Measurements from ENCODE around the gene PDGFB. TPM values are rescaled to one million over a fixed set of nuclear protein-coding genes. Genes with fewer than 3 reads are reported as not detected.

Gene PDGFB
- total RNA-seq, 4 donors from 2014 or later, result 11.6 to 33.1 (median 14.6) TPM

DNA sequence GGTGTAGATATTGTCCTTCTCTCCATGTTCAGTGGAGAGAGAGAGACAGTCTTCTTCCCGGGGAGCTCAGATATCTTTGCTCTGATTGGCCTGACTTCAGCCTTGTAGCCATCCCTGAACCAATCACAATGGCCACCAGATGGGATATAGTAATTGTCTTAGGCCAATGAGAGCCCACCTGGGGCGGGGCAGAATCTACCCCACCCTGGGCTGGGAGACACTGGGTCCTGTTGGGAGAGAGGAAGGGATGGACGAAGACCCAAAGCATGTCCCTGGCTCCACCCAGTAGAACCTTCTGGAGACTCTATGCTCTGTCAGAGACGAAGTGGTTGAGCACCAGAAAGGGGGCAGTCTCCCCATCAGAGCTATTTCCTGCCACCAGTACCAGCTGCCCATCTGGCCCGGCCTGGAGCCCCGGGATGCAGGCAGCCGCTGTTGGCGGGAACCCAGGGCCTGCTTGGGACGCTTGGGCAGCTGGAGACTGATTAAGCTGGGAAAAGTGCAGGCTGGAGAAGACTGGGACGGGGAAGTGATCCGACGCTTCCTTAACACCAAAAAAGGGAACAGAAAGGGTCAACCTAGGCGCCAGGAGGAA, 60.7 kb downstream of the PDGFB start:
- ATAC-seq (ENCODE audit: low FRiP score), result peak; percentile 5

DNA sequence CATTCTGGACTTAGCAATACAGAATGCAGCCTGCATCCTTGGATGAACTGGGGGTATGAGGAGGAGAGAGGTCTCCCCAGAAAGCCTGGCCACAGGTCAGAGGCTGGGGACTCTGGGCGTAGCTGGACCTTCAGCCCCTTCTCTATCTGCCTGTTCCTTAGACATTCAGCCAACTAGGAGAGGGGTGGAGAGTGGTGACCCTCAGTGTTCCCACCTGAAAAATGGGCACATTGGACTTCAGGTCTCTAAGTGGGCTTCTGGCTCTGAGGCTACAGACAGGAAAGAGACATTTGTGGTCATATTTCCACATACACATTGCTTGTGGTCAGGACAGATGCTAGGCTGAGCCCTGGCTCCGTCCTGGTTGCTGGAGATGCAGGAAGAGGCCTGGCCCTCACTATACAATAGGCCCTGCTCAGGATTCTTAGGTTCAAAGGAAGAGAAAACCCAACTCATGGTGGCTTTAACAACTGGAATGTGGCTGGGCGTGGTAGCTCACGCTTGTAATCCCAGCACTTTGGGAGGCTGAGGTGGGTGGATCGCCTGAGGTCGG, 62.2 kb downstream of the PDGFB start:
- ATAC-seq (ENCODE audit: low FRiP score) (no peak), DNase-seq (ENCODE audit: low spot score) (no peak)
- TF ChIP-seq, protein P1, sequence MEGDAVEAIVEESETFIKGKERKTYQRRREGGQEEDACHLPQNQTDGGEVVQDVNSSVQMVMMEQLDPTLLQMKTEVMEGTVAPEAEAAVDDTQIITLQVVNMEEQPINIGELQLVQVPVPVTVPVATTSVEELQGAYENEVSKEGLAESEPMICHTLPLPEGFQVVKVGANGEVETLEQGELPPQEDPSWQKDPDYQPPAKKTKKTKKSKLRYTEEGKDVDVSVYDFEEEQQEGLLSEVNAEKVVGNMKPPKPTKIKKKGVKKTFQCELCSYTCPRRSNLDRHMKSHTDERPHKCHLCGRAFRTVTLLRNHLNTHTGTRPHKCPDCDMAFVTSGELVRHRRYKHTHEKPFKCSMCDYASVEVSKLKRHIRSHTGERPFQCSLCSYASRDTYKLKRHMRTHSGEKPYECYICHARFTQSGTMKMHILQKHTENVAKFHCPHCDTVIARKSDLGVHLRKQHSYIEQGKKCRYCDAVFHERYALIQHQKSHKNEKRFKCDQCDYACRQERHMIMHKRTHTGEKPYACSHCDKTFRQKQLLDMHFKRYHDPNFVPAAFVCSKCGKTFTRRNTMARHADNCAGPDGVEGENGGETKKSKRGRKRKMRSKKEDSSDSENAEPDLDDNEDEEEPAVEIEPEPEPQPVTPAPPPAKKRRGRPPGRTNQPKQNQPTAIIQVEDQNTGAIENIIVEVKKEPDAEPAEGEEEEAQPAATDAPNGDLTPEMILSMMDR (IDR thresholded peaks at IDR 0.05), result no peak

More for the DNA sequence above, 60.7 kb downstream of the PDGFB start:
- DNase-seq (ENCODE audit: low spot score), result no peak
- TF ChIP-seq, protein P1 (IDR thresholded peaks at IDR 0.05), result no peak

DNA sequence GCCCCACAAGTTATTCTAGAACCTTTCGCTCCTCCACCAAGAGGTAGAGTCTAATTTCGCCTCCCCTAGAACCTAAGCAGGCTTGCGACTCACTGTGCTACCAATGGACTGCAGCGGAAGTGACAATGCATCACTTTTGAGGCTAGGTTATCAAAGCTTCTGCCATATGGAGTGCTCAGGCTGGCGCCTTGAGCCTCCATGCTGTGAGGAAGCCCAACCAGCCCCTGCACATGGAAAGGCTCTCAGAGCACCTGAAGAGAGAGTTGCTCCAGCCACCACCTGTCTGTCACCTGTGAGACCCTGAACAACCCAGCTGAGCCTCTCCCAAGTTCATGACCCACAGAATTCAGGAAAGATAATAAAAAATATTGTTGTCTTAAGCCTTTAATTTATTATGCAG, 63.0 kb downstream of the PDGFB start:
- DNase-seq (ENCODE audit: low spot score) (no peak), ATAC-seq (ENCODE audit: low FRiP score) (no peak)
- TF ChIP-seq, protein P1 (IDR thresholded peaks at IDR 0.05), result no peak

DNA sequence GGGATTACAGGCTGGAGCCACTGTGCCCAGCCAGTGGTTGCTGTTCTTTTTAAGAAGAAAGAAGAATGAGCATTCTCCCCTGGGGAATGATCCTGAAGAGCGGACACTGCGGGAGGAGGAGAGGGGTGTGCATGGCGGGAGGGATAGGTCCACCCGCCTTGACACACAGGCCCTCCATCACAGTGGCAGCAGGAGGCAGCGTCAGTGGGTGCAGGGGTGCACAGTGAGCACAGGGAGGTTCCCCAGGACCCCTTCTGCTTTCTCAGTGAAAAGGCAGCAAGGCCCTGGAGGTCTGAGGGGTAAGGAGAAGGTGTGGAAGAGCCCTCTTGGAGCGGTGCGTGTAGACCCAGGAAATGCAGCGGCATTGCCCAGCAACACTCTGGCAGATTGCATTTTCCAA, 63.4 kb downstream of the PDGFB start:
- no peak for ATAC-seq (ENCODE audit: low FRiP score)
- TF ChIP-seq, protein P1 (IDR thresholded peaks at IDR 0.05), result no peak
- DNase-seq (ENCODE audit: low spot score), result no peak

DNA sequence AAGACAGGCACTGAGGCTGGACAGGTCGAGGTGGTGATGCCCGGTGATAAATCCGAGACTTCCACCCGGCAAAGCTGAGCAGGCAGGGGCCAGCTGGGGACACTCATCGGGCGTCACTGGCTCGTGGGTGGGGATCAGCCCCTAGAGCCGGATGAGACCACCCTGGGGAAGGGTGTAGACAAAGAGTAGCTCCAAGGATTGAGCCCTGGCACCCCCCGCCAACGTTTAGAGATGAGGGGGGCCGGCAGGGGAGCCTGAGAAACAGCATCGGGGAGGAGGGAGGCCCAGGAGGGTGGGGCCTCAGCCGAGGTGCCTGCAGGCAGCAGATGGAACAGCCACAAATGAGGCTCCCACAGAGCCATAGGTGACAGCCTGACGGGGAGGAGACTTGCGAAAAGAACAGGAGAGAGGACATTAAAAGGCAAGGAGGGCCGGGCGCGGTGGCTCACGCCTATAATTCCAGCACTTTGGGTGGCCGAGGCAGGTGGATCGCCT, 64.9 kb downstream of the PDGFB start:
- DNase-seq (ENCODE audit: low spot score) (no peak), ATAC-seq (ENCODE audit: low FRiP score) (no peak)
- TF ChIP-seq, protein P1 (IDR thresholded peaks at IDR 0.05), result no peak

DNA sequence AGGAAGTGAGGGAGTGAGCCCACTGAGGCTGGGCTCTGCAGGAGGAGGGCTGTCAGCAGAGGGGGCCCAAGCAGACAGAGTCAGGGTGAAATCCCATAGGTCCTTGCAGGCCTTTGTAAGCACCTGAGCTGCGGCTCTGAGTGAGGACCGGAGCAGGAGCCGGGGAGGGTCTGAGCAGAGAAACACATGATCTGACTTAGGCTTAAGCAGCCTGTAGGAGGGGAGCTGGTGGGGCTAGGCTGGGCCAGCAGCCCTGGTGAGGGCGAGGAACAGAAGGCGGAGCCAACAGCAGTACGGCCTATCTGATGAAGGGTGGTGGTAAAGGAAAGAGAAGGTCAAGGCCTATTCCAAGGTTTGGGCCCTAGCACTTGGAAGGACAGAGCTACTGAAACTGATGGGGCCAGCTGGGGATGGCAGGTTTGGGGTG, 65.4 kb downstream of the PDGFB start:
- TF ChIP-seq, protein P1 (IDR thresholded peaks at IDR 0.05), result no peak
- ATAC-seq (ENCODE audit: low FRiP score), result no peak
- no peak for DNase-seq (ENCODE audit: low spot score)
